DOHH2 (cell line): ENCODE measurements around the gene SYNDIG1.

Experiments
- CTCF ChIP-seq: fragments of 200-600 bp; sonication (generic); IDR thresholded peaks from one replicate; pipeline ENCODE4 v1.5.1; 2014; ENCODE audit warnings: antibody characterized with exemption, mild to moderate bottlenecking, low read depth, low read length; ENCODE audit not compliant: poor library complexity, severe bottlenecking
- EZH2phosphoT487 ChIP-seq: fragments of 200-600 bp; sonication (generic); IDR thresholded peaks from 2 replicates; pipeline ENCODE4 v1.6.1; 2017; ENCODE audit warnings: borderline replicate concordance, mild to moderate bottlenecking, antibody characterized with exemption, low read length, moderate library complexity, mixed read lengths

GRCh38 chr20:24522452-24523330 lies 53.3 kb downstream of the SYNDIG1 start:
- TF ChIP-seq CTCF: no peak
- TF ChIP-seq EZH2phosphoT487: no peak
